Measurements from ENCODE around the gene PEX16.

PEX16 gene

GRCh38 chr11:45935349-45936064, 17.8 kb upstream of the PEX16 start:
- no peak overlapping the region for H3K4me3 Mint-ChIP-seq
- H3K27ac Mint-ChIP-seq: no peak overlapping the region
- DNase-seq: no peak
- peaks cover 12% of the 10 kb centered on the region for H3K4me1 Mint-ChIP-seq (ENCODE audit: low read depth)
- peaks cover 57% of the 10 kb centered on the region for H3K36me3 Mint-ChIP-seq (ENCODE audit: low read depth)
- H3K9me3 Mint-ChIP-seq: no peaks in the 10 kb centered on the region
- no peaks in the 10 kb centered on the region for H3K27me3 Mint-ChIP-seq

GRCh38 chr11:45934580-45935318, 17.1 kb upstream of the PEX16 start:
- H3K27ac Mint-ChIP-seq: no peak overlapping the region
- H3K4me1 Mint-ChIP-seq (ENCODE audit: low read depth): peaks cover 19% of the 10 kb centered on the region
- no peak overlapping the region for H3K4me3 Mint-ChIP-seq
- DNase-seq: no peak
- no peaks in the 10 kb centered on the region for H3K9me3 Mint-ChIP-seq
- no peaks in the 10 kb centered on the region for H3K27me3 Mint-ChIP-seq
- H3K36me3 Mint-ChIP-seq (ENCODE audit: low read depth): peaks cover 57% of the 10 kb centered on the region

GRCh38 chr11:45933846-45934579, 16.3 kb upstream of the PEX16 start:
- DNase-seq: no peak
- Mint-ChIP-seq H3K36me3 (ENCODE audit: low read depth) (peaks cover 57% of the 10 kb centered on the region), H3K27me3 (no peaks in the 10 kb centered on the region), H3K4me3 (no peak overlapping the region), H3K27ac (no peak overlapping the region), H3K9me3 (no peaks in the 10 kb centered on the region), H3K4me1 (ENCODE audit: low read depth) (peaks cover 24% of the 10 kb centered on the region)

GRCh38 chr11:45933131-45933831, 15.6 kb upstream of the PEX16 start:
- DNase-seq: no peak
- peaks cover 24% of the 10 kb centered on the region for H3K4me1 Mint-ChIP-seq (ENCODE audit: low read depth)

GRCh38 chr11:45932217-45932616, 14.5 kb upstream of the PEX16 start:
- peaks cover 28% of the 10 kb centered on the region for H3K4me1 Mint-ChIP-seq (ENCODE audit: low read depth)
- peaks cover 46% of the 10 kb centered on the region for H3K36me3 Mint-ChIP-seq (ENCODE audit: low read depth)
- no peaks in the 10 kb centered on the region for H3K27me3 Mint-ChIP-seq
- H3K9me3 Mint-ChIP-seq: no peaks in the 10 kb centered on the region
- no peak for DNase-seq
- H3K27ac Mint-ChIP-seq: no peak overlapping the region
- H3K4me3 Mint-ChIP-seq: no peak overlapping the region

More at GRCh38 chr11:45933131-45933831, 15.6 kb upstream of the PEX16 start:
- no peak overlapping the region for H3K4me3 Mint-ChIP-seq
- no peaks in the 10 kb centered on the region for H3K27me3 Mint-ChIP-seq
- H3K27ac Mint-ChIP-seq: no peak overlapping the region
- peaks cover 53% of the 10 kb centered on the region for H3K36me3 Mint-ChIP-seq (ENCODE audit: low read depth)
- H3K9me3 Mint-ChIP-seq: no peaks in the 10 kb centered on the region

GRCh38 chr11:45931739-45932138, 14.1 kb upstream of the PEX16 start:
- Mint-ChIP-seq H3K27me3 (no peaks in the 10 kb centered on the region), H3K4me3 (no peak overlapping the region), H3K4me1 (ENCODE audit: low read depth) (peaks cover 32% of the 10 kb centered on the region), H3K36me3 (ENCODE audit: low read depth) (peaks cover 42% of the 10 kb centered on the region), H3K9me3 (no peaks in the 10 kb centered on the region), H3K27ac (peak overlapping the region; percentile 35)
- DNase-seq: no peak

GRCh38 chr11:45930951-45931570, 13.4 kb upstream of the PEX16 start:
- no peak for DNase-seq
- Mint-ChIP-seq H3K27ac (peak overlapping the region; percentile 45), H3K27me3 (no peaks in the 10 kb centered on the region), H3K4me1 (ENCODE audit: low read depth) (peaks cover 32% of the 10 kb centered on the region), H3K9me3 (no peaks in the 10 kb centered on the region), H3K36me3 (ENCODE audit: low read depth) (peaks cover 37% of the 10 kb centered on the region), H3K4me3 (no peak overlapping the region)

- Mint-ChIP-seq H3K27me3 (no peaks in the 10 kb centered on the region), H3K36me3 (ENCODE audit: low read depth) (peaks cover 29% of the 10 kb centered on the region), H3K27ac (peak overlapping the region; percentile 45), H3K9me3 (no peaks in the 10 kb centered on the region), H3K4me1 (ENCODE audit: low read depth) (peaks cover 32% of the 10 kb centered on the region), H3K4me3 (no peak overlapping the region)
- DNase-seq: peak; percentile 60
Observed at GRCh38 chr11:45930031-45930794, 12.5 kb upstream of the PEX16 start.

- Mint-ChIP-seq H3K36me3 (ENCODE audit: low read depth) (peaks cover 22% of the 10 kb centered on the region), H3K27ac (peak overlapping the region; percentile 45), H3K9me3 (no peaks in the 10 kb centered on the region), H3K4me3 (no peak overlapping the region), H3K4me1 (ENCODE audit: low read depth) (peaks cover 32% of the 10 kb centered on the region), H3K27me3 (no peaks in the 10 kb centered on the region)
- peak; percentile 33 for DNase-seq
Observed at GRCh38 chr11:45929486-45930030, 11.9 kb upstream of the PEX16 start.

- no peak overlapping the region for H3K4me3 Mint-ChIP-seq
- H3K4me1 Mint-ChIP-seq (ENCODE audit: low read depth): peaks cover 37% of the 10 kb centered on the region
- peak; percentile 29 for DNase-seq
- H3K27ac Mint-ChIP-seq: peak overlapping the region; percentile 17
- H3K27me3 Mint-ChIP-seq: peaks cover 7% of the 10 kb centered on the region
- no peaks in the 10 kb centered on the region for H3K9me3 Mint-ChIP-seq
- H3K36me3 Mint-ChIP-seq (ENCODE audit: low read depth): peaks cover 15% of the 10 kb centered on the region
Observed at GRCh38 chr11:45928535-45929215, 11.0 kb upstream of the PEX16 start.

- peaks cover 41% of the 10 kb centered on the region for H3K4me1 Mint-ChIP-seq (ENCODE audit: low read depth)
- H3K27me3 Mint-ChIP-seq: peaks cover 11% of the 10 kb centered on the region
- peak; percentile 27 for DNase-seq
- H3K36me3 Mint-ChIP-seq (ENCODE audit: low read depth): peaks cover 10% of the 10 kb centered on the region
- no peak overlapping the region for H3K4me3 Mint-ChIP-seq
- no peaks in the 10 kb centered on the region for H3K9me3 Mint-ChIP-seq
- H3K27ac Mint-ChIP-seq: no peak overlapping the region
Observed at GRCh38 chr11:45927684-45928413, 10.2 kb upstream of the PEX16 start.

- Mint-ChIP-seq H3K36me3 (ENCODE audit: low read depth) (peaks cover 8% of the 10 kb centered on the region), H3K27me3 (peaks cover 11% of the 10 kb centered on the region), H3K4me1 (ENCODE audit: low read depth) (peaks cover 41% of the 10 kb centered on the region), H3K9me3 (no peaks in the 10 kb centered on the region), H3K27ac (peak overlapping the region; percentile 29), H3K4me3 (no peak overlapping the region)
- DNase-seq: peak; percentile 28
Observed at GRCh38 chr11:45927332-45927683, 9.6 kb upstream of the PEX16 start.

Data from activated T-cell treated with anti-CD3 and anti-CD28 coated beads, Interleukin-2, amount 50 U/mL, for 24 hours (primary cell).